ENCODE measurements around the gene KRT86.

GRCh38 chr12:52300796-52301691, 26.6 kb downstream of the KRT86 start:
- TF ChIP-seq, protein P1, sequence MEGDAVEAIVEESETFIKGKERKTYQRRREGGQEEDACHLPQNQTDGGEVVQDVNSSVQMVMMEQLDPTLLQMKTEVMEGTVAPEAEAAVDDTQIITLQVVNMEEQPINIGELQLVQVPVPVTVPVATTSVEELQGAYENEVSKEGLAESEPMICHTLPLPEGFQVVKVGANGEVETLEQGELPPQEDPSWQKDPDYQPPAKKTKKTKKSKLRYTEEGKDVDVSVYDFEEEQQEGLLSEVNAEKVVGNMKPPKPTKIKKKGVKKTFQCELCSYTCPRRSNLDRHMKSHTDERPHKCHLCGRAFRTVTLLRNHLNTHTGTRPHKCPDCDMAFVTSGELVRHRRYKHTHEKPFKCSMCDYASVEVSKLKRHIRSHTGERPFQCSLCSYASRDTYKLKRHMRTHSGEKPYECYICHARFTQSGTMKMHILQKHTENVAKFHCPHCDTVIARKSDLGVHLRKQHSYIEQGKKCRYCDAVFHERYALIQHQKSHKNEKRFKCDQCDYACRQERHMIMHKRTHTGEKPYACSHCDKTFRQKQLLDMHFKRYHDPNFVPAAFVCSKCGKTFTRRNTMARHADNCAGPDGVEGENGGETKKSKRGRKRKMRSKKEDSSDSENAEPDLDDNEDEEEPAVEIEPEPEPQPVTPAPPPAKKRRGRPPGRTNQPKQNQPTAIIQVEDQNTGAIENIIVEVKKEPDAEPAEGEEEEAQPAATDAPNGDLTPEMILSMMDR (IDR thresholded peaks at IDR 0.05) = no peak
- no peak for TF ChIP-seq POLR2A (IDR thresholded peaks at IDR 0.05)
- no peak for TF ChIP-seq POLR2AphosphoS5 (IDR thresholded peaks at IDR 0.05)
- no peak for TF ChIP-seq EP300 (IDR thresholded peaks at IDR 0.05)
